G401.6 (cell line): Measurements from ENCODE around the gene MYO7A.

Experiments
- FAIRE-seq: peaks from 2 replicates; lab custom pipeline; 2012; peaks lifted over from hg19 to GRCh38; lab: Jason Lieb, UNC

Gene MYO7A

DNA sequence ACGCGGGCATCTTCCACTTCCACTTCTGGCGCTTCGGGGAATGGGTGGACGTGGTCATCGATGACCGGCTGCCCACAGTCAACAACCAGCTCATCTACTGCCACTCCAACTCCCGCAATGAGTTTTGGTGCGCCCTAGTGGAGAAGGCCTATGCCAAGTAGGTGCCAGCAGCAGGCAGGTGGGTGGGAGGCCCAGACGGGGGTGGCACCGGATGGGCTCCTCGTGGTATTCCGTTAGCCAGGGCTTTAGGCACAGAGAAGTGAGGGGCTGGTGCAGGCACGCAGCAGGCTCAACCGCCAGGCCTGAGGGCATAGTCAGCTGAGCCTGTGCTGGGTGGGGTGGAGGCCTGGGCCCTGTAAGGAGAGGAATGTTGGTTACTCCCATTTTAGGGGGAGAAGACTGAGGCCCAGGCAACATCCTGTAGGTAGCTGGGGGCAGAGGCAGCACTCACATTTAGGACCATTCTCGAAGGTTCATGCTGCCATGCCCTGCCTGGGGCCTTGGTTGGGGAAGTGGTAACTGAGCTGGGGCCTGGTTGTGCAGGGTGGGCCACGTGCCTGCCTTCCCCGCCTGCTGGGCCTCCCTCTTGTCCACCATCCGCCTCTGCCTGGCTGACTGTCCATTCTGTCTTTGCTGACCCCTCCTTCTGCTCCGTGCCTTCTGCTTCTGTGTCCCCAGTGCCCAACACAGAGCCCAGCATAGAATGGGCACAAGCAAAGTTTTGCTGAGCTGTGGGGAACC lies 15.2 kb upstream of the MYO7A start:
- no peak for FAIRE-seq

DNA sequence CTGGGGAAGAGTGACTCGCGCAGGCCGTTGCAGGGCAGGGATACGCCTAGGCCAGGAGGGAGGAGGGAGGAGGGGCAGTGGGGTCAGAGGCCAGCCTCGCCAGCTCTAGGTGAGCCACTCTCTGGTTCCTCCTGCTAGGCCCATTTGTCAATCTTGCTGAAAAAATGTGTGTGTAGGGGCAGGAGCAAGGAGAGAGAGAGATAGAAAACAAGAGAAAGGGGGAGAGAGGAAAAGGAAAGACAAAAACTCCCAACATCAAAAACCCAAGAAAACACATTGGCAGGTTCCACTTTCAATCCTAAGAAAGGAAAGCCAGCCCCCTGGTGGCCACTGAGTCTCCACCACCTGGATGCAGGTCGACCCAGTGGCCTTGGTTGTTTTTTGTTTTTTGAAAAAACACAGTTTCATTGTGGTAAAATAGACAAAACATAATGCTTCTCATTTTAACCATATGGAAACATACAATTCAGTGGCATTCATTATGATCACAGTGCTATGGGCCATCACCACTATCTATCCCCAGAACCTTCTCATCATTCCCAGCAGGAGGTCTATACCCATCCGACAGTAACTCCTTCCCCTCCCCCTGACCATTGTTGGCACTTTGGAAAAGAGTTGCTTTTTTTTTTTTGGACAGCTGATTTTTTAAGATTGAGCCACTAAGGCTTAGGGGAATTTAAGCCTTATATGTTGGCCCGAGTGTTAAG lies 14.5 kb upstream of the MYO7A start:
- FAIRE-seq, result no peak

DNA sequence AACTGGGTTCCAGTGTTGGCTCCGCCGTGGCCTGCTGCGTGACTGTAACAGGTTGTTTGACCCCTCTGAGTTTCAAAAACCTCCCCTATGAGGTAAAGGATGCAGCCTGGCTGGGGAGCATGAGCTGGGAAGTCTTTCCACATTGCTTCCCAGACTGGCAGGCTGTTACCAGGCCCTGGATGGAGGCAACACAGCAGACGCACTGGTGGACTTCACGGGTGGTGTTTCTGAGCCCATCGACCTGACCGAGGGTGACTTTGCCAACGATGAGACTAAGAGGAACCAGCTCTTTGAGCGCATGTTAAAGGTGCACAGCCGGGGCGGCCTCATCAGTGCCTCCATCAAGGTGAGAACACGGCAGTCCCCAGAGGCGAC lies 14.0 kb upstream of the MYO7A start:
- FAIRE-seq, result no peak

DNA sequence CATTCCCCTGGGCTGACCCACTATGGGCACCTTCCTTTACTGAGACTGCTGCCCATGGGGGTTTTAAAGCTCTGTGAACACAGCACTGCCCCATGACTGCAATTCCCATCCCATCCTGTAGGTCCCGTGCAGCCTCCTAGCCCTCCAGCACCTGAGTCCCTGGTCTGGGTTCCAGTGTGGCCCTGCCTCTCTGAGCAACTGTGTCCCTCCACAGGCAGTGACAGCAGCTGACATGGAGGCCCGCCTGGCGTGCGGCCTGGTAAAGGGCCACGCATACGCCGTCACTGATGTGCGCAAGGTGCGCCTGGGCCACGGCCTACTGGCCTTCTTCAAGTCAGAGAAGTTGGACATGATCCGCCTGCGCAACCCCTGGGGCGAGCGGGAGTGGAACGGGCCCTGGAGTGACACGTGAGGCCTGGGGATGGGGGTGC lies 12.8 kb upstream of the MYO7A start:
- FAIRE-seq, result no peak

DNA sequence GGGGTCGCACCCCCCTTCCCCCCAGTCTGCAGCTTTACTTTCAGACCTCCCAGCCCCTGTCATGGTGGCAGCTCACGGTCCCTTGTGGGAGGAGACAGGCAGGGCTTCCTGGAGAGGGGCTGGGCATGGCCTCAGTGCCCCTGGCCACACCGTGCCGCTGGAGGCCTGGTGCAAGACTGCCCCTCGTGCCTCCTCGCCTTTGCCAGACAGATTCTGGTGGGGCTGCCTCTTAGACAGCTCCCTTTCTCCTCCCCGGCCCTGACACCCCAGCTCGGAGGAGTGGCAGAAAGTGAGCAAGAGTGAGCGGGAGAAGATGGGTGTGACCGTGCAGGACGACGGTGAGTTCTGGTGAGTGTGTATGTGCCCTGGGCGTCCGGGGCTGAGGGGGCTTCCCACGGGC lies 12.1 kb upstream of the MYO7A start:
- no peak for FAIRE-seq

DNA sequence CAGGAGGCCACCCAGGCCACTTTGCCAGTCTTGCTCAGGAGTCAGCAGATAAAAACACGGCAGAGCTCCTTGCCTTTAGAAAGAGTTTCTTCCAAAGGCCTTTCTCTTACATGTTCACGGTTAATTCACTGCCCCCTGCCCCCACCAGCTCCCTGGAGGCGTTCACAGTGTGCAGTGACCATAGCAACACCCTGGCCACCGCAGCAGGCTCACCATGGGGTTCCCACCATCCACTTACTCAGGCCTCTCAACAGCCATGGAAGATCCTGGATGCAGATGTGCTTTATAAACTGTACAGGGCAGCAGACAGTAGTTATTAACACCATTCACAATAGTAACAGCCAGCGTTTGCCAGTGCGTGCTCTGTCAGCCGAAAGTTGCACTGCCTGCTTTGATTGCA lies 10.6 kb upstream of the MYO7A start:
- FAIRE-seq, result no peak

DNA sequence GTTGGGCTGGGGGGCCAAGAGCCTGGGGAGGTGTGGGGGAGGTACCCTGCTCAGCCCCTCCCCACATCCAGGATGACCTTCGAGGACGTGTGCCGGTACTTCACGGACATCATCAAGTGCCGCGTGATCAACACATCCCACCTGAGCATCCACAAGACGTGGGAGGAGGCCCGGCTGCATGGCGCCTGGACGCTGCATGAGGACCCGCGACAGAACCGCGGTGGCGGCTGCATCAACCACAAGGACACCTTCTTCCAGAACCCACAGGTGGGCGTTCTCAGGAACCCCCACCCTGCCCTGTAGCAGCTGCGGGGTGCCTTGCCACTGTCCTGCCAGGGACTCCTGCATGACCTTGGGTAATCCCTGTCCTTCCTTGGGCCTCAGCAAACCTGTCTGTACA lies 10.0 kb upstream of the MYO7A start:
- FAIRE-seq, result no peak

DNA sequence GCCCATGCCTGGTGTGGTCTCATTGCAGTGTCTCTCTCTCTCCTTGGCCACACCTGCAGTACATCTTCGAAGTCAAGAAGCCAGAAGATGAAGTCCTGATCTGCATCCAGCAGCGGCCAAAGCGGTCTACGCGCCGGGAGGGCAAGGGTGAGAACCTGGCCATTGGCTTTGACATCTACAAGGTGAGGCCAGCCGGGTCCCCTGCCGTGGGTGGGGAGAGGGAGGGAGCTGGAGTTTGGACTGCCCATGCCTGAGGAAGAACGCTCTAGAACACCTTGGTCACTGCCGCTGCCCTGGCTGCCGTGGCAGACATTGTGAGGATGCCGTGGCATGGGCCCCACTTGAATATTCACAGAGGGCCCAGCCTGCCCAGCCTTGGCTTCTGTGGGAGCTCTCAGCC lies 9.1 kb upstream of the MYO7A start:
- no peak for FAIRE-seq

DNA sequence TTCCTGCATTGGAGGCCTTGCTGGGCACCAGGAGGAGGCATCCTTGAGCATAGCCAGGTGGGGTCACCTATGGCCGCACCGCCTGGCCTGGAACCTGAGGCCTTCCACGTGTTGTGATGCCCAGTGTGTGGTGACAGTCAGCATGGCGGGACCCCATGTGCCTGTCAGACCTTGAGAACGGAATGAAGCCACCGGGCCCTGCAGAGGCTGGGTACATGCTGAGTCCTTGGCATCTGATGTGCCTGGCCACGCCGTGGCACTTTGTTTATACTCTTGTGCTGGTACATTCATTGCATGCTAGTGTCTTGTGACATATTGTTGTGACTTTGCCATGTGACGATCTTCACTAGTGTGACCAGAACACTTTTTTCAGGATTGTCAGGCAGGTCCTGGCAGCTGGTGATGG lies 8.5 kb upstream of the MYO7A start:
- FAIRE-seq, result no peak

DNA sequence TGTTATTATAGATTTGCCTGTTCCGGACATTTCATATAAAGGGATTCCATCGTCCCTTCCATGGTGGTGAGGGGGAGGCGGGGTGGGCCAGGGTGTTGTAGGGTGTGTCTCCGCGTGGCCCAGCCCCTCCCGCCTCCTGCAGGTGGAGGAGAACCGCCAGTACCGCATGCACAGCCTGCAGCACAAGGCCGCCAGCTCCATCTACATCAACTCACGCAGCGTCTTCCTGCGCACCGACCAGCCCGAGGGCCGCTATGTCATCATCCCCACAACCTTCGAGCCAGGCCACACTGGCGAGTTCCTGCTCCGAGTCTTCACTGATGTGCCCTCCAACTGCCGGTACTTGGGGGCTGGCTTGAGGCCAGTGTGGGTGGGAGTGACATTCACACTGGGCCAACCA lies 7.5 kb upstream of the MYO7A start:
- FAIRE-seq, result no peak

DNA sequence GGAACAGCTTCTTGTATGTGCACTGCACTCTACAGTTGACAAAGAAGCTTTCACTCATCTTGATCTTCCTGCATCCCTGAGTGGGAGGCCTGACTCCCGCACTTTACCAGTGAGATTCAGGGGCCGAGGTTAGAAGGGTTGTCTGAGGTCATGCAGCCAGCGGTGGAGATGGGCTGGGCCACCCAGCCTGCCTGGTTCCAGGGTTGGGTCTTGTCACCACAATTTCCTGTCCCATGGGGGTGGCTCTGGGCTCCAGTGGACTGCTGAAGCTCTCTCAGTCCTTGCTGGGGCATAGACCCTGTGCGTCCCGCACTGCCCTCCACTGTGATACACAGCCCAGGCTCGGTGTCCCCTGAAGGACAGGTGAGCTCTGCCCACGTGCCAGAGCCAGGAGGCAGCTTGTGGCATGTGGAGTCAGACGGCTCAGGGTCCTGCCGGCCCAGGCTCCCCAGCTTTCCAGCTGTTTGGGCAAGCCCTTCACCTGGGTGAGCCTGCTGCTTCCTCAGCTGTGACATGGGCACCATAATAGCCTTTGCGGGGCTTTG lies 6.9 kb upstream of the MYO7A start:
- FAIRE-seq, result no peak

DNA sequence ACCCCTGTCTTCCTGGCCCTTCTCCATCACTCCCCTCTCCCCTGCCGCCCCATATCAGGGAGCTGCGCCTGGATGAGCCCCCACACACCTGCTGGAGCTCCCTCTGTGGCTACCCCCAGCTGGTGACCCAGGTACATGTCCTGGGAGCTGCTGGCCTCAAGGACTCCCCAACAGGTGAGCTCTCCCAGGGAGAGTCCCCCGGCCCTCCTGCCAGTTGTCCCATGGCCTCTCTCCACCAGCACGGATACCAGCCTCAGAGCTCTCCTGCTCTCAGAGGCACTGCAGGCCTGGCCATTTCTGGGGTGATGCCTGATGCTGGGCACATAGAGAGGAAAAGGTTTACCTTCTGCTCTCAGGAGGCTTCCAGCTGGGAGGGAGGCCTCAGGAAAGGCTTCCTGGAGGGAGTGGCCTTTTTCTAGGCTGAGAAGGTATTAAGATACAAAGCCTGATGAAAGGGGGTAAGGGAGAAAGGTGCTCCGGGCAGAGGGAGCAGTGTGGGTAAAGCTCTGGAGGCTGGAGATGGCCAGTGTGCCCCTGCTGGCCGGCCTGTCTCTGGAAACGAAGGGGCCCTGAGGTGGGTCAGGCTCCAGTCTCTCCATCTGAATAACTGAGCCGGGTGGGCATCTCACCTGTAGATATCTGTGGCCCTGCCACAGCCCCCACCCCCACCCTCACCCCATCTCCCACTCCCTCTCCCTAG lies 6.0 kb upstream of the MYO7A start:
- no peak for FAIRE-seq

DNA sequence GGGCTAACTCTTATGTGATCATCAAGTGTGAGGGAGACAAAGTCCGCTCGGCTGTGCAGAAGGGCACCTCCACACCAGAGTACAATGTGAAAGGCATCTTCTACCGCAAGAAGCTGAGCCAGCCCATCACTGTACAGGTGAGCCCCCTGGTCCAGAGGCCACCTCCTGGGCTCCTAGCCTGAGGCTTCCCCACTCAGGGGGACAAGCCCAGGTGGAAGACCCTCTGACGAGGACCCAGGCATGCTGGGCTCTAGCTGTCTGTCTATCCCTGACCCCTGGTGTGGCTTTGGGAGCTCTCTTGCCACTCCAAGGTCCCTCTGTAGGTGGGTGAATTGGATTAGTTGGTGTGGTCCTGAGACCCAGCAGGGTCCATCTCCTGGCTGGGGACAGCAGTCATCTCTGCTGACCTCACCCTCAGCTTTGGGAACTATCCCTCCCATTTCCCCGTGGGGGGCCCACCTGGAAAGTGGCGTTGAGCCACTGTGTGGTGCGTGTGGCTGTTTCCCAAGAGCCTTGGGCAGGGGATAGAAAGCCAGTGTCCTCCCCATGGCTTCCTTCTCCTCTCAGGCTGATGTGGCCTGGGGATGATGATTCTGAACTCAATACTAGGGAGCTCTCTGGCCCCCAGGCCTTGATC lies 5.4 kb upstream of the MYO7A start:
- FAIRE-seq, result no peak

DNA sequence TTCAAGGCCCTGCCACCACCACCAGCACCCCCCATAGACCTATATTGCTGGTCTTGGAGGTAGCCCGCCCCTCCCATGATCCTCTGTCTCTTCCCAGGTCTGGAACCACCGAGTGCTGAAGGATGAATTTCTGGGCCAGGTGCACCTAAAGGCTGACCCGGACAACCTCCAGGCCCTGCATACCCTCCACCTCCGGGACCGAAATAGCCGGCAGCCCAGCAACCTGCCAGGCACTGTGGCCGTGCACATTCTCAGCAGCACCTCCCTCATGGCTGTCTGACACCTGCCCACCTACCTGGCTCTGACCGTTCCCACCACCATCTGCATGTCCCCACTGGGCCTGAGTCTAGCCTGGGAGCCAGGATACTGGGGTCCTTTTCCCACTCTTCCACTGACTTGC lies 4.5 kb upstream of the MYO7A start:
- no peak for FAIRE-seq

DNA sequence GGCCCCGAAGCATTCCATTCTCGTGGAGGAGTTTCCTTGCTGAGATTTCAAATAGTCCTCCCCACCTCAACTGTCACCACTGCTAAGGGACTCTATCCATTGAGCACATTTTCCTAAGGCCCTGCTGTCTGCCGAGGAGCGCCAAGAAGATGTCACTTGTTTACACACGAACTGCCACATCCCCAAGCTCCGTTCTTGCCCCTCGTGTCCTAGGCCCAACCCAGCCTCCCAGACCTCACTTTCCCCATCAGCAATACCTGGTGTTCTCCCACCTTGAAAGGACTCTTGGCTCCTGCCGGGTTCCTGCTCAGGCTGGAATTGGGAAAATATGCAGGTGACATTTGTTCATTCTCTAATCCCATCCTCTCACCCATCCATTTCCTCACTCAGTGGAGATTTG lies 4.0 kb upstream of the MYO7A start:
- no peak for FAIRE-seq

DNA sequence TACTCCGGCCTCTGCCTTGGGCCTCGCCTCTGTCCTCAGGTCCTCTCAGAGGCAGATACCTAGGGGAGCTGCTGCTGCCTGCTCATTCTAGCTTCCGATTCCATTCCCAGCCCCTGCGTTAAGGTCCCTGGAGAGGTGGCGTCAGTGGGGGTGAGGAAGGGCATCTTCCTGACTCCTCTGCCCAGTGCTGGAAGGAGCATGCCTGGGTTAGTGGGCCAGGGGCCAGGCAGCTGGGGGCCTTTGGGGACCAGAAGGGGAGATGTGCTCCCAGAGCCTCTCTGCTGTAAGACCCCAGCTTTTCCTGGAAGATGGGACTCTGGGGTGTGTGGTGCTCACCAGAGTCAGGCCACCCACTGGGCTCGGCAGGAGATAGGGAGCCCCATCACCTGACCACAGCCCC lies 3.6 kb upstream of the MYO7A start:
- FAIRE-seq, result no peak

DNA sequence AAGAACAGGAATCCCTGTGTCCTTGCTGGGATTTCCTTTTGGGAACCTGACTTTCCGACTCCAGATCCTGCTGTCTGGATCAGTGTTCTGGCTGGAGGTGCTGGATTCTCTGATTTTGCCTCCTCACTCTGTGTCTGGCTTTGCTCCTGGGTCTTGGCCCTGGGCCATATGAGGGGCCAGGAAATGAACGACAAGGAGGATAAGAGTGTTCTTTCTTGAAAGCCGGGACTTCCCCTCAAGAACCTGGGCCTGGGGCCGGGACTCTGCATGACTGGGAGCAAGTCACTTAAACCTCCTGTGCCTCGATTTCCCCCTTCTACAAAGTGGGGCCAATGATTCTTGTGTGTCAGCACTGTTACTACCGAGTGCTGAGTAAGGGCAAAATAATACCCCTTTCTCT lies 2.9 kb upstream of the MYO7A start:
- FAIRE-seq, result no peak

DNA sequence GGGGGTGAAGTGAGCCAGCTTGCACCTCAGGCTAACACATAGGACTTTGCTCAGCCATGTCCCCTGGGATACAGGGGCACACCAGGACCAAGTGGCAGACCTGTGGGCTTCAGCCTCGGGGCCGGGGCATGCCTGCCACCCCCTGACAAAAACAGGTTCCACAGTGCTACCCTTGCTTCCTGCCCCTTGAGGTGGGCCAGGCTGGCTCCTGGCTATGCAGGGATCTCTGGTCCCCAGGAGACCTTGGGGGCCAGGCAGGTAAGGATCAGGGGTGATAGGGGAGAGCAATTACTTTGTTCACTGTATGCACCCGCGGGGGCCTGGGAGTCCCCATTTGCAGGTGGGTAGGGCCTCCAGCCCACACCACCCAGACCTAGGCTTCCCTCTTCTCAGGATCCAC lies 2.4 kb upstream of the MYO7A start:
- no peak for FAIRE-seq

DNA sequence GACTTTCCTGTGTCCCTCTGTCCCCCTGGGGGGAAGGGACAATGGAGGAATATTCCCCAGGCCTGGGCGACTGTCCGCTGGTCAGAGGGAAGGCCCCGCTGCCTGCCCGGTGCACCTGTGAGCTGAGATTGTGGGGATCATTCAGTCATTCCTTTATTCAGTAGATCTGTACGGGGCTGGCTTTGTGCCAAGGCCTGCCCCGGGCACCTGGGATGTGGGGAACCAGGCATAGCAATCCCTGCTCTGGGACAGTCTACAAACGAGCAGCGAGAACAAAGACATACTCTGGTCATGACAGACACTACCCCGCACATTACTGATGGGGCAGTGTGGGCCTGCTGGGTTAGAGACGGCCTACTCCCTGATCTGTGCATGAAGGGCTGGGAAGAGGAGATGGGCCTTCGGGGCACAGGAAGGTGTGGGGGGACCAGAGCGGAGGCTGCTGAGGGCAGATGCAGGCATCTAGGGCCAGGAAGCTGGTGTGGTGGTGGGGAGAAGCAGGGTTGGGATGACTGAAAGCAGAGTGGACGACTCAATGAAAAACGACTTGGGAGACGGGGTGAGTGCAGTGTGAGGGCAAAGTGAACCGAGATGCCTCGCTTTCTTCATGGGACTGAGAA lies 1.8 kb upstream of the MYO7A start:
- no peak for FAIRE-seq

DNA sequence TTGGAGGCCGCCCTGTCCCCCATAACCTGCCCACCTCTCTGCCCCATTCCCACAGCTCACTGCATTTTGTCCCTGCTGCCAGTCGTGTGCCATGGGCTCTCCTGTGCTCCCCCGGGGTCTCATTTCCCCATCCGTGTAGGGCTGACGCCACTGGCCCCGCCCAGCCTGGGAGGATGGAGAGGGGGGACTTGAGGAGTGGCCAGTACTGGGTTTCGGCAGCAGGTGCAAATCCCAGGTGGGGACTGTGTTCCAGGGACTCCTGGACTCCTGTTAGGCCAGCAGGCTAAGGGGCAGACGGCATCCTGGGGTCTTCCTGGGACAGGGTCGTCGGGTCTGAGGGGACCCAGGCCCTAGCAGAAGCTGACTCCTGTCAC lies 1.2 kb upstream of the MYO7A start:
- FAIRE-seq, result no peak

DNA sequence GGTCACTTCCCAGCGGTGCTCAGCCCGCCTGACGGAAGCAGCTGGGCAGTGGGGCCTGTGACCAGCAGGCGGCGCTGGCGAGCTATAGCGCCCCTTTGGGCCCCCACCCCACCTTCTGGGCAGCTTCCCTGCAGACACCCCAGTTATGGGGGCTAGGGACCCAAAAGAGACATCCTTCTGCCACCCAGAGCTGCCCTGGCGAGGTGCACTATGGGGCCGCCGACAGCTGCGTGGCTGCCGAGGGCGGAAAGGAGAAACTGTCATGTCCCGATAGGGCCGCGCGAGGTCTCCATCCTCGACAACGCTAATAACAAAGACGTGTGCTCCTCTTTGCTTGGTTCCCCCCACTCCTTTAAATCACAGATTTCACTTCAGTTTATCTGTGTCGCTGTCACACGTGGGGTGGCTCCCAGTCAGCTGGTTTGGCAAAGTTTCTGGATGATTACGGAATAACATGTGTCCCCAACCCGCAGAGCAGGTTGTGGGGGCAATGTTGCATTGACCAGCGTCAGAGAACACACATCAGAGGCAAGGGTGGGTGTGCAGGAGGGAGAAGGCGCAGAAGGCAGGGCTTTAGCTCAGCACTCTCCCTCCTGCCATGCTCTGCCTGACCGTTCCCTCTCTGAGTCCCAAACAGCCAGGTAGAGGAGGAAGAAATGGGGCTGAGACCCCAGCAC lies 673 bp upstream of the MYO7A start:
- FAIRE-seq, result no peak
